Measurements from ENCODE around the gene JPH2.

JPH2 gene

DNA sequence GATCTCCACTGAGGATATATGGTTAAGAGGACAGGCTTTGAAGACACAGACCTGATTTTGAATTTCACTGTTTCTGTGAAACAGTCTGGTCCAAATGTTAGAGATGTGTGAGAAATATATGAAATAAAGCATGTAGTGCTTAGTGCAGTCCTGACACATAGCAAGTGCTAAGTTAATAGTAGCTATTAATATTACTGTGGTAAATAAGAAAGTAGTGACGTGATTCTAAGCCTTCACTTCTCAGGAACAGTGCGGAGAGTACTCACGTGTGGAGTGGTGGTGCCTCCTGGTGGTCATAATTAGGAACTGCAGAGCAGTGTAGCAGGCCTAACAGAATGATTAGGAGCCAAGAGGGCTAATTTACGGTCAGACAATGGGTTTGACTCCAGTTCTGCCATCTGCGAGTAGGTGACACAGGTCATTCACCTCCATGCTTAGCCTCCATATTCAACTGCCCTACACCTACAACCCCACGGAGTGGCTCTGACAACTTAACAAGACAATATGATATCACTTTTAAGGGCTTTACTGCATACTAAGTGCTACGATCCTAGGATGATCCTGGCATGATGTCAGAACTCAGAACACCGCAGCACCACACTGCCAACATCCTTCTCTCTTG lies 106.2 kb downstream of the JPH2 start:
- DNase-seq (ENCODE audit: low spot score) (peak; percentile 91), FAIRE-seq (peak; percentile 52)

DNA sequence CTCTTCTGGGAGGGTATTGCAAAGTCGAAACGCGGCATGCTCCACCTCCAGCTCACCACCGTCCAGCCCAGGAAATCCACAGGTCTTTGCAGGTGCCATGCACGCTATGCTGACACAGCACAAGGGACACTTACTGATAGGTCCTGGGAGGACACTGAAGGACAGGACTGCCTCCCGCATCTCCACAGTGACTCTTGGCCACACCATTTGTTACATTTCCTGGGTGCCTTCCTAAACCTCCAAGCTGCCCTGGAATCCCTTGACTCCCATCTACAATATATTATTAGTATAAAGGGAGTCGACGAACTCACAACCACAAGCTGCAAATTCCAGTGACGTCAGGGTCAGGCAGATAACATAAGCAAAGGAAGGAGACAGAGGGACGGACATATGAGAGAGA lies 106.9 kb downstream of the JPH2 start:
- FAIRE-seq: no peak
- no peak for DNase-seq (ENCODE audit: low spot score)

DNA sequence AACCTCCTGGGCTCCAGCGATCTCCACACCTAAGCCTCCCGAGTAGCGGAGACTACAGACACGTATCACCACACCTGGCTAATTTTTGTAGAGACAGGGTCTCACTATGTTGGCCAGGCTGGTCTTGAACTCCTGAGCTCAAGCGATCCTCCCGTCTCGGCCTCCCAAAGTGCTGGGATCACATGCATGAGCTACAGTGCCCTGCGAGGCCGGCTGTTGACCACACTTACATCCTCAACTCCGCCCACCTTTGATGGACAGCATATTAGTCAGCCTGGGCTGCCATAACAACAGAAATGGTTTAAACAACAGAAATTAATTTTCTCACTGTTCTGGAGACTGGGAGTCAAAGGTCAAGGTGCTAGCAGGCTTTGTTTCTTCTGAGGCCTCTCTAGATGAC lies 107.7 kb downstream of the JPH2 start:
- FAIRE-seq: no peak
- no peak for DNase-seq (ENCODE audit: low spot score)

DNA sequence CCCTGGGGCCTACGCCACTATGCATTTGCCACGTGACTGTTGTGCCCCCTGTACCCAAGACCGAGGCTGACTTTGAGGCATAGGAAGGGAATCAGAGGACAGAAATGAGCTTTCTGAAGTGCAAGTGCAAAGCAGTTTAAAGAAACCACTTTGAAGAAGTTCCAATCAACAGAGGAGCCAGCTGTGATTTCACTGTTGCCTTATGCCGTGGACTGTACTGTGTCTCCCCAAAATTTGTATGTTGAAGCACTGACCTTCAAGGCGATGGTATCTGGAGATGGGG lies 111.1 kb downstream of the JPH2 start:
- FAIRE-seq (no peak), DNase-seq (ENCODE audit: low spot score) (no peak)

DNA sequence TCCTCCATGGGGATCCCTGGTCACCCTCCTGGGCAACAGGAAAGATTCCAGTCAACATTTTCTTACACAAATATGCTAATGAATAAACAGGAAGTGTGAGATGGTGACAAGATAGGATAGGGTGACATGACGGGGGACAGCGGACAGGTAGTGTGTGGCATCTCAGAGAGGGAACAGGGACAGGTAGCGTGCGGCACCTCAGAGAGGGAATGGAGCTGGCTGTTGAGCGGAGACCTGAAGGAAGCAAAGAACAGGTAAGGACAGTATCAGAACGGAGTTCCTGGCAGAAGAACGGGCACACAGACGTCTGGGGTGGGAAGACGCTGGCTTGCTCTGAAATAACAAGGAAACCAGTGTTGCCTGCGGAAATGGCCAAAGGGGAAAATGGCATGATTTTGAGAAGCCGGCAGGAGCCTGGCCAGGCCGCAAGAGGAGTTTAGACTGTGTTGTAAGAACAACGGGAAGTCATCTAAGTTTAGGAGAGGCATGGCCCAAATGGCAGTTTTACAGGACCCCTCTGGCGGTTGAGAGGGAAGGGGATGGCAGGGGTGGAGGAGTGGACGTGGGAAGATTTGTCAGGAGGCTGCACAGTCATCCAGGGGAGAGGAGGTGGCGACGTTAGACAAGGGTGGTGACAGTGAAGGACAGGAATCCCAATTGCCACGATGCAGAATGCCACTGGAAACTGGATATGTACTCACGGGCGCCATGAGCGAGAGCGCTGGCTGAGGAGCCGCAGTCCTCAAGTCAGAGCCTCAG lies 111.6 kb downstream of the JPH2 start:
- FAIRE-seq: peak; percentile 77
- no peak for DNase-seq (ENCODE audit: low spot score)

DNA sequence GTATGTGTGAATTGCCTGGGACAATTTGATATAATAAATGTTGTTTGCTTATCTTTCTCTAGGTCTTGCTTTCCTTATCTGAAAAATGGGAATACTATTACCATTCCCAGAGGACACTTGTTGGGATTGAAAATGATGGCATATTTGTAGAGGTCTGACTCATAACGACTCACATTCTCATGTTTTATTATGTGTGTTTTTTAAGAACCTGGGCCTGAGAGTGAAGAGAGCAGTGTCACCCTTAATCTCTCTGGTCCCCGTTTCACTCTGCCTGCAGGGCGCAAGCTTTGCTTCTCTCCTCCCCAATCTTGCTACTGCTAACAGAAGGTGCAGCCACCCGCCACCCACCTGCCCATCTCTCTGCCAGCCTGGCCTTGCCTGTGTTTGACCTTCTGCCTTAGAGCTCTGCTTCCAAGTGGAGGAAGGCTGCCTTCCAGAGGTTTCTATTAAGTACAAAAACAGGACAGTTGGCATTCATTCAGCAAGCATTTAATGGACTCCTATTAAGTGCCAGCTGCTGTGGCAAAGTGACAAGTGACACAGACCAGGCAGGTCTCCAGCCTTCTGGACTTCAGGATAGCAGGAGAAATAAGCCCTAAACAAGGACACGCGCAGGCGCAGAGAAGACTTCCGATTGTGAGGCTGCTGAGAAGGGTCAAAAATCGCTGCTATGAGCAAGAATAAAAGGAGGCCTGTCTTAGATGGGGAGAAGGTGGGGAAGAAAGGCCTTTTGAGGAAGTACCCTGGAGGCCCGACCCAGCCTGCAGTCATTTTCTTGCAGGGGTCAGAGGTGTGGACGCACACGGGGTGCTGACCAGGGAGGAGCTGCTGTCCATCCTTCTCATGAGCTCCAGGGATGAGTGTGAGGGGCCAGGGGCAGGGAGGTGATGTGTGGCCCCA lies 112.5 kb downstream of the JPH2 start:
- FAIRE-seq (no peak), DNase-seq (ENCODE audit: low spot score) (no peak)

DNA sequence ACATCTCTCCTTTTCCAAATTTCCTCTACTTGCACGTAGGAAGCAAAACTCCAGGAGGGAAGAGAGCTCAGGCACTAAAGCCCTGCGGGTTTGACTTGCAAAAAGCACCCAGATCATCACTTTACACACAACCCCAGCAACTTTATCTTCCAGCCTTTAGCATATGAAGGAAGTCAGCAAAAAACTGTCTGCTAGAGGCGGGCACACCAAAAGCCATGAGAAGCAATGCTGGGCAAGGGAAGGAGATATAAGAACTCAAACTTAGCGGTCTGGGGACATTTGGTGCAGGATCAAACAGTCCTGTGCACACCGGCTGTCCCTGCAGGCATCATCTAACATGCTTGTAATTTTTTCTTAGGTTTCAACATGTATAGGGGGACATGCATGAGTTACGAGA lies 113.3 kb downstream of the JPH2 start:
- no peak for DNase-seq (ENCODE audit: low spot score)

DNA sequence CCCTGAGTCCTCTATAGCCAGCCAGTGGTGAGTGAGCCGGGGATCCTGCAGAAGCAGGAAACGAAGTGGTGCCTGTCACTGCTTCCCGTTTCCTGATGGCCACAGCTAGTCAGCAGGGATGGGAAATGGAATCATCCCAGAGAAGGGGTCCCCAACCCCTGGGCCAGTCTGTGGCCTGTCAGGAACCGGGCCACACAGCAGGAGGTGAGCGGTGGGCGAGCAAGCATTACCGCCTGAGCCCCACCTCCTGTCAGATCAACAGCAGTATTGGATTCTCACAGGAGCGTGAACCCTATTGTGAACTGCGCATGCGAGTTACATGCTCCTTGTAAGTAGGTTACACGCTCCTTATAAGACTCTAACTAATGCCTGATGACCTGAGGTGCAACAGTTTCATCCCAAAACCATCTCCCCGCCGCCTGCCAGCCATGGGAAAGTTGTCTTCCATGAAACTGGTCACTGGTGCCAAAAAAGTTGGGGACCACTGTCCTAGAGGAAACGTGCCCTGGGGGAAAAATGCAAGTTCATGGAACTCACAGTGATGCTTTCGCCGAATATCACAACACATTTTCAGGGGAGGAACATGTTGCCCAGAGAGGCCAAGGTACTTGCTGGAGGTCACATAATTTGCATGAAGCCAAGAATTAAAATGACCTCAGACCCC lies 113.8 kb downstream of the JPH2 start:
- no peak for FAIRE-seq
- no peak for DNase-seq (ENCODE audit: low spot score)

More for the DNA sequence above, 113.3 kb downstream of the JPH2 start:
- FAIRE-seq: no peak

DNA sequence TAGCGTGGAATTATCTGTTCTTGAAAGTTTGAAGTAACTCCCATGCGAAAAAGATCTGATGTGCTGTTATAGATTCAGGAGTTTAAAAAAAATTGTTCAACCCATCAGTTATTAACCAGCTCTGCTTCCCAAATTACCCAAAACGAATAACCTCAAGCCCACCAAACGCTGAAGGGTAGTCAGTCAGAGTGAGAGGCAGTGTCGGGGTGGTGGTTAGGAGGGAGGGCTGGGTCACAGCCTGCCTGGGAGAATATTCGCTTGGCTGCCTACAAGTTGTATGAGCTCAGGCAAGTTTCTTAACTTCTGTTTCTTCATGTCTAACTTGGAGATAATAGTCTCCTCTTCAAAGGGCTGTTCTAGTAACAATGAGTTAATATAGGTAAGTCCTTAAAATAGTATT lies 114.6 kb downstream of the JPH2 start:
- no peak for DNase-seq (ENCODE audit: low spot score)
- FAIRE-seq: no peak

DNA sequence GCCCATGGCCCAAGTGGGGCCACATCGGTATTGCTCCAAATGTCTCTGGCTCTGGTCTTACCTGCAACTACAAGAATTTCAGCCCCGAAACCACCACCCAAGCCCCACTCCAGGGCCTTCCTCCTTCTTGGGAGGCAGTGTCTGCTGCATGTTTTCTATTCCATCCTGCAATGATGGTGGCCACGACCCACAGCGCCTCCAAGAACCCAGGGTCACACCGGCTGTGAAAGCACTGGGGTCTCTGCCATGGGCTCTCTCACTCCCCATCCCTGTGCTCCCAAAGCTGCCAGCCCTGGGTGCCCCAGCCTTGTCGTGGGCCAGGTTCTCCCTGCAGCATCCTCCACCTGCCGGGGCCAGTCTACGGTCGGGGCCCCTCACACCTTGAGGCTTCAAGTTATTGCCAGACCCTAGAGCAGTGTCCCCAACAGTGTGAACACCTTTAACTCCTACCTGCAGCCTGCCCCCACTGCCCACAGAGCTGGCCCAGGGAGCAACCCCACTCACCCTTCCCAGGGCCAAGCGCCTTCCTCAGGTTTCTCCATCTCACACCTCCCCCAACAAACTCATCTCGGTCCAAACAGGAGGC lies 115.4 kb downstream of the JPH2 start:
- FAIRE-seq (no peak), DNase-seq (ENCODE audit: low spot score) (no peak)

DNA sequence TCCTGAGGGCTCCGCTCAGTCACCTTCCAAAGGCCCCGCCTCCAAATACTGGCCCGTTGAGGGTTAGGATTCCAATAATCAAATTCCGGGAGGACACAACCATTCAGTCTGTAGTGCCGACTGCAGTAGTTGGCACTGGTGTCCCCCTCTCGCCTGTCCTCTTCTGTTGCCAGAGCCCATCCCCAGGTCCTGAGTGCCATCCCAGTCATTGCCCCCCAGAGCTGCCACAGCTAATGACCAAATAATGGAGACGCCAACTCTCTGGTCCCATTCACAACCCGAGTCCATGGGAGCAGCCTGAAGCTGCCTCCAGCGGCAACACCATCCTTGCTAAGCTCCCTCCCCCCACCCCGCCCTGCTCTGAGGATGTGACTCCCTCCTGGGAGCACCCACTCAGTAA lies 115.9 kb downstream of the JPH2 start:
- DNase-seq (ENCODE audit: low spot score): no peak
- FAIRE-seq: no peak

DNA sequence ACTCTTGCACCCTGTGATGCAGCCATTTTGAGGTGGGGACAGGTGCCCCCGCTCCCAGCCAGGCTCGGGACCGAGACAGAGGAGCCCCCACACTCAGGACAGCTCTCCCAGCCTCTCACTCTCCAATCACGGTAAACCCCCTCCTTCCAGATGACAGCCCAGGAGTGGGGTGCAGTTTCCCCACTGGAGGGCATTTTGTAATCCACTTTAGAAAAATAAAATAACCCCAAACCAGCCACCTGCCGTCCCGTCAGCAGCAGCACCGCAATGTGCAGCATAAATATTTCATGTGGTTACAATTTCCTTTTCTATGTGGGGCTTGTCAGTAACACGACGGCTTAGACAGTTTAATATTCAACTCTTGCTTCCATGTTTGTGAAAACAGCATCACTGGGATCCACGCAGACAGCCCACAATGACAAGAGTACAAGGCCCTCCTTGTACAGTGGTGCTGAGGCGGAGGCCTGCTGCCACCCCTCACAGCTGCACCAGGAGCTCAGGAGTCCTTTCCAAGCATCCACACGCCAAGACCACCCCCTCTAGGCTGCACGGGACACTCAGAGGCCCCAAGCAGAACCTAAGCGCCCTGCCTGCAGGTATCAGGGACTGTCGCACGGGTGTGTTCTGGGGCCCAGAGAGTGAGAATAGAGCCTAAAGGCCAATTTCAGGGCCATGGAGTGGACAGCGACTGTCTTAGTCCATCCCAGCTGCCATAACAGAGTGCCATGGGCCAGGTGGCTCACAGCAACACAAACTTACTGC lies 116.7 kb downstream of the JPH2 start:
- FAIRE-seq (no peak), DNase-seq (ENCODE audit: low spot score) (no peak)

DNA sequence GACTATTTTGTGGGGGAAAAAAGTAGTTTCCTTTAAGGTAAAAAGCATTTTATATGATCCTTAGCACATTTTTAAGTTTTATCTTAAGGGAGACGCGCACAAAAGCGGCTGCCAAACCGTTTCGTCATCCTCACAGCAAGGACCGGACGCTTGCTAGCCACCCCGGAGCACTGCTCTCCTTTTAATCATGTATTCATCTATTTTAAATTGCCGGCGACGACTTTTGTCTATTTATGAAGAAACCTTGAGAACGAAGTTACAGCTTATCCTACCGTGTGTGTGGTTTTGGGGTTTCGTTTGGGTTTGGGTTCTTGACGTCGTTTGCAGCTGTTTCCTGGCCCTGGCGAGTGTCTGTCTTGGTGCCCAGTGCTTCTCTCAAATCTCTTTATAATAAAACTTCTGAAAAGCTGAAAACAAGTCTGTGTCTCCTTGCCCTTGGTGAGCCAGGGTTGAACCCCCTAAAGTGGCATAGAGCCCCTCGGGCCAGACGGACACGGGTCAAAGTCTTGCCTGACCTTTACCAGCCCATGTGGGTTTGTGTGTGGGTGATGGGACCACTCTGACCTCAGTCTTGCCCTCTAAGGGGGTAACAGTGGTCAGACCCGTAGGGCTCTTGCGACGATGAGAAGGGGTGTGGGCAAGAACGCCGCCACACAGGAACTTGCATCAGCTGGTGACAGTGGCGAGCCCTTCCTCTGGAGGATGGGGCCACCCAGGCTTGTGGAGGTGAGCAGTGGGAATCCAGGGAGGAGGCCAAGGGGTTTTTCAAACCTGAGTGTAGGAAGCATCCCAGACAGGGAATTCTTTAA lies 117.6 kb downstream of the JPH2 start:
- DNase-seq (ENCODE audit: low spot score): no peak
- FAIRE-seq: no peak

DNA sequence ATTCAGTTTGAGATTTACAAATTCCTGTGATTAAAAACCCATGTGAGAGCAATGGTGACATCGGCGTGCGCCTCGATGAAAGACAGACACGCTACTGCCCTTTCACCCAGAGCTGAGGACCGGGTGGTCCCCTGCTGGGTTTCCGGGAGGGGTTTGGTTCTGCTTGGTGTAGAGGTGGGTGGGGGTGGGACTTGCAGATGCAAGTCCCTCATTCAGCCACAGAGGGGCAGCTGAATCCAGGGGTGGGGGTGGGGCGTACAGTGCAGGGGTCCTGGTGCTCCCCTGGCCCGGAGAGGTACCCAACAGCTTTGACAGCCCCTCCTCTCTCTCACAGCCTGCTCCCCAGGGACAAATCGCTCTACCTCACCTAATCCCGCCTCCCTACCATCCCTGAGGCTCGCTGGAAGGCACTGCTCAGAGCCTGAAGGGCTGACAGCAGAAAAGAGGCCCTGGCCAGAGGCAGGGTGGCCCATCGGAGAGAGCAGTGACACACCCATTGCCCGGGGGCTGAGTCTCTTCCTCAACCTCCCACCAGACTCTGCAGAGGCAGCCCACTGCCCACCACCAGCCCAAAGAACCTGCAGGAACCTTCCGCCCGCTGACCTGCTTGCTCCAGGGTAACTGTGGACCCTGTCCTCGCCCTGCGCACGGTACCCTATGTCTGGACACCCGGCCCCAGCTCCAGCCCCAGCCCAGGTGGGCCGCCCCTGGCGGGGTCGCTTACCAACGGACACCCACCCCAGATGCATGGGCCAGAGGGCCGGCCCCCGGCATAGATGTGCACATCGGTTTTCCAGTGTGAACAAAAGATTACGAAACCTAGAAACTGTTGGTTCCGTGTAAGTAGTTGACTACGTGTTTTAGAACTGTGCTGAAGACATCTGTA lies 118.4 kb downstream of the JPH2 start:
- no peak for FAIRE-seq
- DNase-seq (ENCODE audit: low spot score): no peak

DNA sequence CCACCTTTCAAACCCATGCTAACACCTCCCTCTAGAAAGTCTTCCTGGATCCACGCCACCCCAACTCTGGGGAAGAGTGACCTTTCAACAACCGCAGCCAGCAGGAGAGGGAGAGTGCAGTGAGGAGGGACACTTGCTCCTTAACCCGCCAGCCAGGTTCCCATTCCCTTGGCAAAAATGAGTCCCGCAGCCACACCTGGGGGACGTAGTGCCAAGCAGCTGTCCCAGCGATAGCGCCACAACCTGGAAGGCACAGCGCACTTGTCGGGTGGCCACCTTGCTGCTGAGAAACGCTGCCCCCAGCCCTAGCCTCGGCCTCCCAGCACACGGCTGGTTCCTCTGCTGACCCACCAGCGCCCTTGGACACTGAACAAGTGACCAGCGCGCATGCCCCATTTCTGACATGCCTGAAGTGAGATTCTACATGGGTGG lies 119.3 kb downstream of the JPH2 start:
- no peak for FAIRE-seq
- no peak for DNase-seq (ENCODE audit: low spot score)

DNA sequence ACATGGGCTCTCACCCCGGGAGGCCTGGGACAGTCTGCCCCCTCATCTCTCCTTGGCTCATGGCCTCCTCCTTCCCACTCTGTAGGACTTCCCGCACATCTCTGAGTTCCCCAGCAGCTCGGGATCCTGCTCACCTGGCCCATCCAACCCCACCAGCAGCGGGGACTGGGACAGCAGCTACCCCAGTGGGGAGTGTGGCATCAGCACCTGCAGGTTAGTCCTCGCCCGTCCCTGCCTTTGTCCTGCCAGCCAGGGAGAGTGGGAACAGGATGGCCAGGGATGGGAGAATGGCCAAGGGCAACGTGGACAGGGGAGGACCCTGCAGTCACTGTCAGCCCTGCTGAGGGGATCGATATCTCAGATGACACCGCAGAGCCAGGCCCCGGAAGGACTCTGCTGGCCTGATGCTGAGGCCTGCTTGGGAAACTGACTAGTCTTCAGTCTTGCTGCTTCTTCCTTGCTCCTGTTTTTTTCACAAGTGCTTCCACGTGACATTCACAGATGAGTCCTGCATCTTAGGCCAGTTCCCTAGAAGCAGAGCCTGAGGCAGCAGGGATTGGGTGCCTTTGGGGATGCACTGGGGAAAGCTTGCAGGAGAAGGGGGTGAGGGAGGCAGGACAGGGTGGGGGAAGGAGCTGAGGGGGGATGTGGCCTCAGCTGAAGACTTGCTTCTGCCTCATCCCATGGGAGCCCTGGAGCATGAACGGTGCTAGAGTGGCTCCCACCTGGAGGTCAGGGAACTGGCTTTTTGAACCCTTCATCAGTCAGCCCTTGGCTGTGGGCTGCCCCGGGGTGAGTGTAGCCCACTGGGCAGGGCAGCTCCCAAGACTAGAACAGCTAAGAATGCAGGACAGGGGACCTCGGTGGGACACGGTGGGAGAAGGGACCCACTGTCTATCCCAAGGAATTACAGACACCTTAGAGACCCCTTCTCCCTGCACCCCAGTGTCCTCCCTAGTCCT lies 120.1 kb downstream of the JPH2 start:
- no peak for DNase-seq (ENCODE audit: low spot score)
- no peak for FAIRE-seq

DNA sequence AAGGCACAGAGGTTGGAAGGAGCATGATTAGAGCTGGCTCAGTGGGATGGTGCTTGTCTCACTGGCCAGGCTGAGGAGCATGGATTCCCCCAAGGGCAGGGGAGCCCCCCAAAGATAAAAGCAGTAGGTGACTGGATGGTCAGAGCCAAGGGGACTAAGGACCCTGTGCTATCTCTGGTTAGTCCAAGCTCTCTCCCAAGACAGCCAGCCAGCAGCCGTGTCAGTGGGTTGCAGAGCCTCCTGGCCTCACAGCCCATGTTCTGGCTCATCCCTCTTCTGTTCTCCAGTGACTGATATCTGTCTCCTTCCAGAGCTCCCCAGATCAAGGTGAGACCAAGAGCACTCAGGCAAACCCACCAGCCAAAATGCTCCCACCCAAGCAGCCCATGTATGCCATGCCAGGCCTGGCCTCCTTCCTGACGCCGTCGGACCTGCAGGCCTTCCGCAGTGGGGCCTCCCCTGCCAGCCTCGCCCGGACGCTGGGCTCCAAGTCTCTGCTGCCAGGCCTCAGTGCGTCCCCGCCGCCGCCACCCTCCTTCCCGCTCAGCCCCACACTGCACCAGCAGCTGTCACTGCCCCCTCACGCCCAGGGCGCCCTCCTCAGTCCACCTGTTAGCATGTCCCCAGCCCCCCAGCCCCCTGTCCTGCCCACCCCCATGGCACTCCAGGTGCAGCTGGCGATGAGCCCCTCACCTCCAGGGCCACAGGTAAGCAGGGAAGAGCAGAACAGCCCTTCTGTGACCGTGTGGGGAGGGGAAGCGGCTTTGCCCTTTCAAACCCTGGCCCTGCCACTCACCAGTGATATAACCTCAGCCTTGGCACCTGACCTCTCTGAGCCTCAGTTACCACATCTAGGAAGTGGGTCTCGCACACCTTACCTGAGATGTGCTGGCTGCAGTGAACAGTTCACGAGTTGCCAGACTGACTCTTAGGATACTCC lies 121.3 kb downstream of the JPH2 start:
- DNase-seq (ENCODE audit: low spot score) (no peak), FAIRE-seq (no peak)
